WTC11 (cell line): ENCODE results near the gene CYTH3. TPM values are rescaled to one million over a fixed set of nuclear protein-coding genes. Genes with fewer than 3 reads are reported as not detected.

Experiments
- ATAC-seq: fragments of 200-7000 bp; cut with Tn5 transposase; 2 replicates; pipeline ENCODE4 v1.10.0; 2021; ENCODE audit warnings: mild to moderate bottlenecking, moderate library complexity
- CTCF ChIA-PET: fragments of 300-600 bp; sonication (Branson Sonifier 250); formaldehyde crosslinking; loops from one replicate; lab custom pipeline; 2021; ENCODE audit warnings: antibody characterized with exemption; lab: Charles Lee
- POLR2A ChIA-PET: fragments of 350-600 bp; sonication (Branson Sonifier 250); formaldehyde crosslinking; loops from one replicate; lab custom pipeline; 2021; ENCODE audit warnings: antibody characterized with exemption; lab: Charles Lee
- DNase-seq: peaks from one replicate; pipeline ENCODE4 v3.0.0; 2021; ENCODE audit warnings: low spot score
- H3K27ac Mint-ChIP-seq: 2 replicates; pipeline ENCODE4 v1.8.0; 2021; ENCODE audit warnings: mixed read lengths
- H3K27me3 Mint-ChIP-seq: 2 replicates; pipeline ENCODE4 v1.8.0; 2021; ENCODE audit warnings: low read depth, mild to moderate bottlenecking, moderate library complexity, mixed read lengths
- H3K36me3 Mint-ChIP-seq: 2 replicates; pipeline ENCODE4 v1.8.0; 2021; ENCODE audit warnings: mixed read lengths
- H3K4me1 Mint-ChIP-seq: 2 replicates; pipeline ENCODE4 v1.8.0; 2022; ENCODE audit warnings: mixed read lengths
- H3K4me3 Mint-ChIP-seq: 2 replicates; pipeline ENCODE4 v1.8.0; 2021; ENCODE audit warnings: mild to moderate bottlenecking, moderate library complexity, mixed read lengths
- H3K9me3 Mint-ChIP-seq: 2 replicates; pipeline ENCODE4 v1.8.0; 2021; ENCODE audit warnings: mixed read lengths
- AFF4 ChIP-seq: sonication (generic); formaldehyde crosslinking; IDR thresholded peaks from 2 replicates; pipeline ENCODE4 v1.8.1; 2023; ENCODE audit warnings: mild to moderate bottlenecking, missing genetic modification reagents, borderline replicate concordance
- AR ChIP-seq: fragments of 250-450 bp; sonication (Bioruptor Pico); IDR thresholded peaks from 2 replicates; pipeline ENCODE4 v1.9.0; 2021; ENCODE audit warnings: mild to moderate bottlenecking
- ATF1 ChIP-seq: sonication (generic); formaldehyde crosslinking; IDR thresholded peaks from 2 replicates; pipeline ENCODE4 v1.8.1; 2023; ENCODE audit warnings: mild to moderate bottlenecking, moderate library complexity, missing genetic modification reagents
- ATF2 ChIP-seq: sonication (generic); formaldehyde crosslinking; IDR thresholded peaks from 2 replicates; pipeline ENCODE4 v1.8.1; 2022; ENCODE audit warnings: low read depth, missing genetic modification reagents, borderline replicate concordance
- ATF3 ChIP-seq: sonication (generic); formaldehyde crosslinking; conservative IDR thresholded peaks from 2 replicates; pipeline ENCODE4 v1.8.1; 2022; ENCODE audit warnings: mild to moderate bottlenecking, missing genetic modification reagents
- CTCF ChIP-seq: fragments of 200-600 bp; IDR thresholded peaks from 2 replicates; pipeline ENCODE4 v1.8.0; 2022; ENCODE audit warnings: antibody characterized with exemption
- E2F4 ChIP-seq: sonication (generic); formaldehyde crosslinking; IDR thresholded peaks from 2 replicates; pipeline ENCODE4 v1.8.1; 2022; ENCODE audit warnings: low read depth, mild to moderate bottlenecking, moderate library complexity, missing genetic modification reagents, borderline replicate concordance
- ELF4 ChIP-seq: sonication (generic); formaldehyde crosslinking; IDR thresholded peaks from 2 replicates; pipeline ENCODE4 v1.8.1; 2022; ENCODE audit warnings: low read depth, mild to moderate bottlenecking, moderate library complexity, missing genetic modification reagents
- EMX1 ChIP-seq: fragments of 250-450 bp; sonication (Bioruptor Pico); IDR thresholded peaks from 2 replicates; pipeline ENCODE4 v1.8.0; 2021; ENCODE audit warnings: mild to moderate bottlenecking
- JUN ChIP-seq: sonication (generic); formaldehyde crosslinking; IDR thresholded peaks from 2 replicates; pipeline ENCODE4 v1.8.0; 2023; ENCODE audit warnings: mild to moderate bottlenecking, missing genetic modification reagents
- MAX ChIP-seq: sonication (generic); formaldehyde crosslinking; IDR thresholded peaks from 2 replicates; pipeline ENCODE4 v1.8.0; 2022; ENCODE audit warnings: mild to moderate bottlenecking, missing genetic modification reagents
- RORB ChIP-seq: fragments of 250-450 bp; sonication (Bioruptor Pico); IDR thresholded peaks from 2 replicates; pipeline ENCODE4 v1.9.0; 2021; ENCODE audit warnings: mild to moderate bottlenecking
- SMAD4 ChIP-seq: sonication (generic); formaldehyde crosslinking; IDR thresholded peaks from 2 replicates; pipeline ENCODE4 v1.8.0; 2022; ENCODE audit warnings: mild to moderate bottlenecking, missing genetic modification reagents
- ZNF121 ChIP-seq: sonication (generic); formaldehyde crosslinking; IDR thresholded peaks from 2 replicates; pipeline ENCODE4 v1.8.0; 2023; ENCODE audit warnings: missing genetic modification reagents
- ZNF138 ChIP-seq: sonication (generic); formaldehyde crosslinking; conservative IDR thresholded peaks from 2 replicates; pipeline ENCODE4 v1.8.1; 2022; ENCODE audit warnings: mild to moderate bottlenecking, moderate library complexity, missing genetic modification reagents
- ZNF263 ChIP-seq: sonication (generic); formaldehyde crosslinking; IDR thresholded peaks from 2 replicates; pipeline ENCODE4 v1.8.1; 2022; ENCODE audit warnings: low read depth, mild to moderate bottlenecking, moderate library complexity, missing genetic modification reagents
- ZNF281 ChIP-seq: sonication (generic); formaldehyde crosslinking; IDR thresholded peaks from 2 replicates; pipeline ENCODE4 v1.8.0; 2023; ENCODE audit warnings: mild to moderate bottlenecking, missing genetic modification reagents
- ZNF423 ChIP-seq: fragments of 250-450 bp; sonication (Bioruptor Pico); IDR thresholded peaks from 2 replicates; pipeline ENCODE4 v2.1.2; 2022; ENCODE audit warnings: mild to moderate bottlenecking, moderate library complexity
- total RNA-seq: library from RNA; stranded (reverse); gene quantifications from 3 replicates; pipeline ENCODE4 v1.2.3, GENCODE V29; 2021

CYTH3 gene
- total RNA-seq, 1 experiment from 2014 or later, result 13.2 TPM

GRCh38 chr7:6157685-6158423 is 114.6 kb downstream of the CYTH3 start (continued):
- TF ChIP-seq E2F4 (CRISPR knock-in tag), result no peak
- no peak for TF ChIP-seq ATF3 (CRISPR knock-in tag)
- no peak for TF ChIP-seq ELF4 (CRISPR knock-in tag)
- no peak for TF ChIP-seq CTCF
- no peak for TF ChIP-seq MAX (CRISPR knock-in tag)
- TF ChIP-seq, all 79 proteins: peak for 0

GRCh38 chr7:6156734-6157133 is 115.7 kb downstream of the CYTH3 start:
- DNase-seq (no peak), ATAC-seq (no peak)
- H3K4me3 Mint-ChIP-seq, result no peak overlapping the region
- H3K4me1 Mint-ChIP-seq, result peaks cover 8% of the 10 kb centered on the region; the same call in 1 of the 2 replicates
- peaks cover 47% of the 10 kb centered on the region for H3K36me3 Mint-ChIP-seq
- POLR2A ChIA-PET, result interaction anchor here (0.6 kb wide), 1 partner anchor 41 kb away, joined by 6 read pairs; no protein-coding TSS in a partner anchor
- CTCF ChIA-PET, result no interaction called here
- no peaks in the 10 kb centered on the region for H3K27me3 Mint-ChIP-seq
- no peaks in the 10 kb centered on the region for H3K9me3 Mint-ChIP-seq
- TF ChIP-seq ZNF138 (CRISPR knock-in tag) (no peak), AR (no peak), ZNF121 (CRISPR knock-in tag) (no peak), ZNF263 (CRISPR knock-in tag) (no peak), E2F4 (CRISPR knock-in tag) (no peak), AFF4 (CRISPR knock-in tag) (no peak), SMAD4 (no peak), ZNF423 (no peak), EMX1 (CRISPR knock-in tag) (no peak), JUN (CRISPR knock-in tag) (no peak), ZNF281 (CRISPR knock-in tag) (no peak), ATF1 (CRISPR knock-in tag) (no peak), ATF2 (CRISPR knock-in tag) (no peak), RORB (no peak)
- TF ChIP-seq, all 79 proteins: peak for 0
- no peak overlapping the region for H3K27ac Mint-ChIP-seq
